H1 (cell line): ENCODE results near the gene TP73.

Source experiments
- BRCA1 ChIP-seq: IDR thresholded peaks from 2 replicates; pipeline ENCODE4 v1.6.1; 2012; ENCODE audit warnings: low read depth, low read length, improper control_type of control experiment
- CREB1 ChIP-seq: IDR thresholded peaks from 2 replicates; pipeline ENCODE4 v1.6.1; 2012; ENCODE audit warnings: inconsistent platforms
- EGR1 ChIP-seq: IDR thresholded peaks from 2 replicates; pipeline ENCODE4 v1.6.1; 2011; ENCODE audit warnings: low read depth, low read length, borderline replicate concordance
- EP300 ChIP-seq, 2 experiments: IDR thresholded peaks; 1 replicate in 1 of 2; 2 replicates in 1 of 2; pipeline ENCODE4 v1.6.1; 2011 to 2012; ENCODE audit warnings: low read depth in 2 of 2, low read length in 2 of 2, mild to moderate bottlenecking in 2 of 2, borderline replicate concordance in 1 of 2, inconsistent platforms in 1 of 2, moderate library complexity in 1 of 2
- NANOG ChIP-seq: IDR thresholded peaks from 2 replicates; pipeline ENCODE4 v1.6.1; 2011; ENCODE audit warnings: low read length, low read depth, mild to moderate bottlenecking, inconsistent platforms; ENCODE audit not compliant: insufficient read depth, poor library complexity, severe bottlenecking
- POLR2A ChIP-seq, 2 experiments: IDR thresholded peaks; 1 replicate in 1 of 2; 2 replicates in 1 of 2; pipeline ENCODE4 v1.6.1; 2011; ENCODE audit warnings: low read depth in 2 of 2, low read length in 2 of 2, mild to moderate bottlenecking in 2 of 2; ENCODE audit errors: control extremely low read depth in 1 of 2
- ZNF274 ChIP-seq: IDR thresholded peaks from 2 replicates; pipeline ENCODE4 v1.7.0; 2012; ENCODE audit warnings: low read length, borderline replicate concordance; ENCODE audit errors: extremely low read depth
- TF ChIP-seq, protein P1 (sequence below), 3 experiments: IDR thresholded peaks; 1 replicate in 2 of 3; 2 replicates in 1 of 3; pipeline versions ENCODE4 v1.5.1 to v1.6.1; 2011; ENCODE audit warnings: low read length in 3 of 3, mild to moderate bottlenecking in 3 of 3, inconsistent platforms in 2 of 3, low read depth in 1 of 3, moderate library complexity in 1 of 3; ENCODE audit not compliant: insufficient read depth in 1 of 3; ENCODE audit errors: control extremely low read depth in 1 of 3

DNA sequence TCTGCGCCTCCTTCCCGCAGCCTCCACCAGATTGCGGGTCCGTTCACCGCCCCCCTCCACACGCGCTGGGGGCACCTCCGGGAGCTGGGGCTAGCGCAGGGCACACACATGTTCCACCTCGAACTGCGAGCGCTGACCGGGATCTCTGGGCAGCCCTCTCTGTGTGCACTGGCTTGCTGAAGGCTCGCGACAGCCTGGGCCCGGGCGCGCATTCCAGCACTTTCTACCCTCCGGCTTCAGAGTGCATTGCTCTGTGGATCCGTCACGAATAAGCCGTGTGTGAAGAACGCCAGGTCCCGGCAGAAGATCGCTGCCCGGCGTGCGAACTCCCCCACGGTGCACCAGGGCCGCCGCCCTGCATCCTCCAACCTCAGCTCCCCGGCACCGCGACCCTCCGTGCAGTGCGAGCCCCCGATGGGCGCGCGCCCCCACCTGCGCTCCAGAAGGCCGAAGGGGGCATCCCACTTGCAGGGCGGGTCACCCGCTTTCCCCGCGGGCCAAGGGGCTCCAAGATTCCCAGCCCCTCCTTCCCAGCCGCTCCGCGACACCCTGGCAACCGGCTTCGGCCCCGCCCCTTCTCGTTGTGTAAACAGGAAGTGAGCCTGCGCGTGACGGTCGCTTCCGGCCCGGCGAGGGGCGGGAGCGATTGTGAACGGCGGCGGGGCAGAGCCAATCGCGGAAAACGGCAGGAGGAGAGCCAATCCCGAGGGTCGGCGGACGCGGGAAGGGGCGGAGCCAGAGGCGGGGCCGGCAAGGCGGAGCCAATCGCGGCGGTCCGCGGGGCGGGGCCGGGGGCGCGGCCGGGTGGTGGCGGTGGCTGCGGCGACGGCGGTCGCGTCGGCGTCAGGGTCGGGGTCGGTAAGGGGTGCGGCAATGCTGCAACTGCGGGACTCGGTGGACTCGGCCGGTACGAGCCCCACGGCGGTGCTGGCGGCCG, 27.8 kb upstream of the TP73 start, which contains the start of gene TPRG1L:
- TF ChIP-seq ZNF274, result no peak
- TF ChIP-seq POLR2A (IDR thresholded peaks at IDR 0.05; ENCODE audit: control extremely low read depth in 1 of 2, low read depth in 2 of 2, low read length in 2 of 2), result no peak
- no peak for TF ChIP-seq BRCA1
- TF ChIP-seq EP300 (IDR thresholded peaks at IDR 0.05; ENCODE audit: borderline replicate concordance in 1 of 2, low read depth in 2 of 2, low read length in 2 of 2), result no peak
- TF ChIP-seq, protein P1, sequence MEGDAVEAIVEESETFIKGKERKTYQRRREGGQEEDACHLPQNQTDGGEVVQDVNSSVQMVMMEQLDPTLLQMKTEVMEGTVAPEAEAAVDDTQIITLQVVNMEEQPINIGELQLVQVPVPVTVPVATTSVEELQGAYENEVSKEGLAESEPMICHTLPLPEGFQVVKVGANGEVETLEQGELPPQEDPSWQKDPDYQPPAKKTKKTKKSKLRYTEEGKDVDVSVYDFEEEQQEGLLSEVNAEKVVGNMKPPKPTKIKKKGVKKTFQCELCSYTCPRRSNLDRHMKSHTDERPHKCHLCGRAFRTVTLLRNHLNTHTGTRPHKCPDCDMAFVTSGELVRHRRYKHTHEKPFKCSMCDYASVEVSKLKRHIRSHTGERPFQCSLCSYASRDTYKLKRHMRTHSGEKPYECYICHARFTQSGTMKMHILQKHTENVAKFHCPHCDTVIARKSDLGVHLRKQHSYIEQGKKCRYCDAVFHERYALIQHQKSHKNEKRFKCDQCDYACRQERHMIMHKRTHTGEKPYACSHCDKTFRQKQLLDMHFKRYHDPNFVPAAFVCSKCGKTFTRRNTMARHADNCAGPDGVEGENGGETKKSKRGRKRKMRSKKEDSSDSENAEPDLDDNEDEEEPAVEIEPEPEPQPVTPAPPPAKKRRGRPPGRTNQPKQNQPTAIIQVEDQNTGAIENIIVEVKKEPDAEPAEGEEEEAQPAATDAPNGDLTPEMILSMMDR (IDR thresholded peaks at IDR 0.05; ENCODE audit: control extremely low read depth in 1 of 3, insufficient read depth in 1 of 3, low read depth in 1 of 3, low read length in 3 of 3), result no peak
- peak; percentile 71 for TF ChIP-seq CREB1
- no peak for TF ChIP-seq NANOG
- no peak for TF ChIP-seq EGR1
